Left ventricle myocardium inferior (tissue), 1 donor: ENCODE data around the gene PRSS8. TPM values are rescaled to one million over a fixed set of nuclear protein-coding genes. Genes with fewer than 3 reads are reported as not detected.
"Not testable (repeated sequence)": the region's sequence is repeated elsewhere in the genome, so short reads cannot be mapped to it uniquely, and the experiment has no call there.

Experiments
- DNase-seq: peaks from one replicate; pipeline ENCODE4 v3.0.0-alpha.2; 2020
- H3K27ac ChIP-seq: fragments of 200-600 bp; replicated peaks from 2 replicates; pipeline ENCODE4 v1.8.0; 2021
- H3K27me3 ChIP-seq: fragments of 200-600 bp; 2 replicates; pipeline ENCODE4 v1.8.0; 2021; ENCODE audit warnings: low read depth
- H3K36me3 ChIP-seq: fragments of 200-600 bp; 2 replicates; pipeline ENCODE4 v1.8.0; 2021
- H3K4me1 ChIP-seq: fragments of 200-600 bp; 2 replicates; pipeline ENCODE4 v1.8.0; 2021
- H3K4me3 ChIP-seq: fragments of 200-600 bp; 2 replicates; pipeline ENCODE4 v1.8.0; 2021; ENCODE audit warnings: mild to moderate bottlenecking, moderate library complexity
- H3K9me3 ChIP-seq: fragments of 200-600 bp; replicated peaks from 2 replicates; pipeline ENCODE4 v1.8.0; 2021
- CTCF ChIP-seq: fragments of 200-600 bp; IDR thresholded peaks from 2 replicates; pipeline ENCODE4 v1.8.0; 2021; ENCODE audit warnings: antibody characterized with exemption, mild to moderate bottlenecking, borderline replicate concordance
- intact Hi-C: fragments of 100-400 bp; cut with micrococcal nuclease; formaldehyde crosslinking; loops from one replicate; pipeline ENCODE4 v1.11.0; 2022
- total RNA-seq: library from RNA; stranded (reverse); fragmentation: NEBNext Ultra II Directional; extraction: Animal tissue kit (Norgen Biotek cat#: 25700); gene quantifications from one replicate; pipeline ENCODE4 v1.2.1, GENCODE V29; 2021
- donor health status: DM: no; HTN: yes; CAD: no; lungs with severe emphysema.

PRSS8 gene
- total RNA-seq, 1 donor from 2014 or later: not detected

DNA sequence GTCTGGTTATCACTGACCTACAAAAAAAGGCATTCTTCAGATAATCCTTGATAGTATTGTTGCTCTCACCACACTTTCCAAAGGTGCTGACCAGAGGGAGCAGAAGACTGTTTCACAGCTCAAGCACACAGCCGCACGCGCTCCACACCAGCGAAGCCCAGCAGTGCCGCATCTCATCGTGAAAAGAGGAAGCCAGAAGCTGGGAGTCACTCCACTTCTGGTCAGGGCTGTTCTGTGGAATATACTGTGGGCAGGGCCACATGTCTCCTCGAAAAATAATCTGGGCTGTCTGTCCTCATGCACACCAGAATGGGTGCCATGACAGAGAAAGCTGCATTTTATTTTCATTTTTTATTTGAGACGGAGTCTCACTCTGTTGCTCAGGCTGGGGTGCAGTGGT is 21.6 kb upstream of the PRSS8 start:
- no peak for TF ChIP-seq CTCF
- no peak for DNase-seq
- no peak overlapping the region for H3K27ac ChIP-seq
- H3K4me1 ChIP-seq: no peaks in the 10 kb centered on the region
- peaks cover 6% of the 10 kb centered on the region for H3K27me3 ChIP-seq
- intact Hi-C loops: no loop called here
- no peaks in the 10 kb centered on the region for H3K9me3 ChIP-seq
- H3K36me3 ChIP-seq: no peaks in the 10 kb centered on the region
- no peak overlapping the region for H3K4me3 ChIP-seq

- H3K27me3 ChIP-seq: peaks cover 27% of the 10 kb centered on the region
- H3K4me1 ChIP-seq, DNase-seq, H3K4me3 ChIP-seq, H3K27ac ChIP-seq, H3K9me3 ChIP-seq, H3K36me3 ChIP-seq, intact Hi-C loops: not testable (repeated sequence)
Measured at GRCh38 chr16:31150976-31151375, 15.4 kb upstream of the PRSS8 start.

- Histone ChIP-seq H3K27ac (peak within 1 kb of the TSS; percentile 23), H3K9me3 (no peaks in the 10 kb centered on the region), H3K36me3 (no peaks in the 10 kb centered on the region), H3K4me1 (peaks cover 4% of the 10 kb centered on the region), H3K4me3 (peak within 1 kb of the TSS; percentile 5), H3K27me3 (peaks cover 27% of the 10 kb centered on the region)
- intact Hi-C loops: loop anchor here (10.0 kb wide), 1 partner anchor 165 kb away; the partner anchor contains the start of gene HSD3B7
- DNase-seq: no peak
- no peak for TF ChIP-seq CTCF
Measured at GRCh38 chr16:31149894-31150890, 14.7 kb upstream of the PRSS8 start, which contains the start of gene PRSS36. PRSS36 (minus strand) TSS chr16:31150066; CDS start chr16:31150035, 31 bp downstream.

- H3K36me3 ChIP-seq: no peaks in the 10 kb centered on the region
- H3K9me3 ChIP-seq: no peaks in the 10 kb centered on the region
- H3K4me1 ChIP-seq: peaks cover 4% of the 10 kb centered on the region
- H3K27ac ChIP-seq: no peak overlapping the region
- peak overlapping the region; percentile 5 for H3K4me3 ChIP-seq
- intact Hi-C loops: loop anchor here (10.0 kb wide), 1 partner anchor 165 kb away; the partner anchor contains the start of gene HSD3B7
- peaks cover 27% of the 10 kb centered on the region for H3K27me3 ChIP-seq
- DNase-seq: no peak
- TF ChIP-seq CTCF: no peak
Measured at GRCh38 chr16:31149332-31149731, 13.8 kb upstream of the PRSS8 start.

GRCh38 chr16:31148896-31149295 is 13.4 kb upstream of the PRSS8 start:
- no peak for TF ChIP-seq CTCF
- Histone ChIP-seq H3K9me3 (no peaks in the 10 kb centered on the region), H3K27ac (no peak overlapping the region), H3K4me3 (no peak overlapping the region), H3K27me3 (peaks cover 27% of the 10 kb centered on the region), H3K36me3 (no peaks in the 10 kb centered on the region), H3K4me1 (peaks cover 4% of the 10 kb centered on the region)
- intact Hi-C loops: loop anchor here (10.0 kb wide), 1 partner anchor 164 kb away; the partner anchor contains the start of gene HSD3B7
- no peak for DNase-seq
